ENCODE measurements around the gene TRIM52. TPM values are rescaled to one million over a fixed set of nuclear protein-coding genes. Genes with fewer than 3 reads are reported as not detected.

Gene TRIM52
- total and polyA plus RNA-seq, 9 of the 15 experiments (the other 6 are each of a cell fraction or from before 2014, with no cell fraction given) = 3.3 to 21.9 (median 13.5) TPM

DNA sequence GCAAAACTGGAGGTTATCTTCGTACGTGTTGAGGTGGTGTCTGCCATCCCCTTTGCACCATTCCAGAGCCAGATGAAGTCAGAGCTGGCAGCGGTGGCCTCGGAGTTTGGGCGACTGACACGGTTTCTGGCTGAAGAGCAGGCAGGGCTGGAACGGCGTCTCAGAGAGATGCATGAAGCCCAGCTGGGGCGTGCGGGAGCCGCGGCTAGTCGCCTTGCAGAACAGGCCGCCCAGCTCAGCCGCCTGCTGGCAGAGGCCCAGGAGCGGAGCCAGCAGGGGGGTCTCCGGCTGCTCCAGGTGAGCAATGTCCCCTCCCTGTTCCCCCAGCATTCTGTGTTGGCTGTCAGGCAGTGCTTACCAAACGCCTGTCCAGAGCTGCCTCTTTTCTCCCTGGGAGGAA is 28.4 kb downstream of the TRIM52 start:
- Histone ChIP-seq H3K79me2 (ENCODE audit: control insufficient read depth, insufficient read depth, low read length) (peaks cover 5% of the 10 kb centered on the region; the same call in 1 of the 3 replicates), H3K27ac (ENCODE audit: extremely low read depth, low read depth, low read length) (no peak overlapping the region), H4K20me1 (replicated peaks; ENCODE audit: control insufficient read depth, insufficient read depth, low read length) (peaks cover 21% of the 10 kb centered on the region), H3K27me3 (ENCODE audit: control insufficient read depth in 2 of 2, insufficient read depth in 2 of 2, low read length in 2 of 2) (no peaks in the 10 kb centered on the region), H3K36me3 (ENCODE audit: control insufficient read depth, insufficient read depth, low read length) (peaks cover 87% of the 10 kb centered on the region), H3K4me1 (replicated peaks in 1 of 2; ENCODE audit: control insufficient read depth in 2 of 2, insufficient read depth in 2 of 2, low read length in 2 of 2) (peaks cover 0 to 9% of the 10 kb centered on the region in 2 experiments; a peak in 2 of 5 replicates), H3K4me3 (no peak overlapping the region), H3K4me2 (ENCODE audit: insufficient read depth, low read length) (no peak overlapping the region), H3K9ac (ENCODE audit: insufficient read depth in 1 of 2, low read depth in 2 of 2, low read length in 2 of 2) (no peak overlapping the region), H3K9me3 (replicated peaks; ENCODE audit: control insufficient read depth, insufficient read depth, low read depth, low read length) (no peaks in the 10 kb centered on the region), H3K9me1 (ENCODE audit: control insufficient read depth, insufficient read depth, low read length) (peaks cover 3% of the 10 kb centered on the region), H2AFZ (ENCODE audit: low read depth, low read length) (no peak overlapping the region)
- ChIA-PET CTCF (ENCODE audit: low intra/inter-chr PET ratio) (no interaction called here), POLR2A (interaction anchor here (0.6 to 5.3 kb wide), 5 partner anchors 7 to 41 kb away, joined by 3 to 55 read pairs (median 3); partner anchors contain the start of genes RACK1 and TRIM41)
- in situ Hi-C loops (cut with MboI) = no loop called here
- BruUV-seq (replicated peaks) = no TSS peak
- TF ChIP-seq SMC3 (conservative IDR thresholded peaks at IDR 0.05; ENCODE audit: insufficient read depth, low read depth, low read length) (no peak), RBFOX2 (IDR thresholded peaks at IDR 0.05; ENCODE audit: low read depth, low read length) (peak; percentile 35; the same call in 1 of the 2 replicates), POLR2G (IDR thresholded peaks at IDR 0.05; ENCODE audit: low read depth, low read length) (peak; percentile 58), ZBTB43 (CRISPR knock-in tag; IDR thresholded peaks at IDR 0.05) (no peak), FOXM1 (IDR thresholded peaks at IDR 0.05; ENCODE audit: low read depth) (no peak), FOXM1 (CRISPR knock-in tag; IDR thresholded peaks at IDR 0.05; ENCODE audit: low read depth) (no peak)
- TF ChIP-seq, protein P1, sequence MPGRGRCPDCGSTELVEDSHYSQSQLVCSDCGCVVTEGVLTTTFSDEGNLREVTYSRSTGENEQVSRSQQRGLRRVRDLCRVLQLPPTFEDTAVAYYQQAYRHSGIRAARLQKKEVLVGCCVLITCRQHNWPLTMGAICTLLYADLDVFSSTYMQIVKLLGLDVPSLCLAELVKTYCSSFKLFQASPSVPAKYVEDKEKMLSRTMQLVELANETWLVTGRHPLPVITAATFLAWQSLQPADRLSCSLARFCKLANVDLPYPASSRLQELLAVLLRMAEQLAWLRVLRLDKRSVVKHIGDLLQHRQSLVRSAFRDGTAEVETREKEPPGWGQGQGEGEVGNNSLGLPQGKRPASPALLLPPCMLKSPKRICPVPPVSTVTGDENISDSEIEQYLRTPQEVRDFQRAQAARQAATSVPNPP (IDR thresholded peaks at IDR 0.05; ENCODE audit: borderline replicate concordance, insufficient read depth, insufficient read length) = no peak
- TF ChIP-seq, protein P2, sequence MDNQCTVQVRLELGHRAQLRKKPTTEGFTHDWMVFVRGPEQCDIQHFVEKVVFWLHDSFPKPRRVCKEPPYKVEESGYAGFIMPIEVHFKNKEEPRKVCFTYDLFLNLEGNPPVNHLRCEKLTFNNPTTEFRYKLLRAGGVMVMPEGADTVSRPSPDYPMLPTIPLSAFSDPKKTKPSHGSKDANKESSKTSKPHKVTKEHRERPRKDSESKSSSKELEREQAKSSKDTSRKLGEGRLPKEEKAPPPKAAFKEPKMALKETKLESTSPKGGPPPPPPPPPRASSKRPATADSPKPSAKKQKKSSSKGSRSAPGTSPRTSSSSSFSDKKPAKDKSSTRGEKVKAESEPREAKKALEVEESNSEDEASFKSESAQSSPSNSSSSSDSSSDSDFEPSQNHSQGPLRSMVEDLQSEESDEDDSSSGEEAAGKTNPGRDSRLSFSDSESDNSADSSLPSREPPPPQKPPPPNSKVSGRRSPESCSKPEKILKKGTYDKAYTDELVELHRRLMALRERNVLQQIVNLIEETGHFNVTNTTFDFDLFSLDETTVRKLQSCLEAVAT (IDR thresholded peaks at IDR 0.05) = no peak
- FAIRE-seq (no peak), DNase-seq (ENCODE audit: extremely low read depth in 1 of 4, low spot score in 3 of 4) (peak in 1 of 4 experiments; percentile 9), ATAC-seq (no peak)
- WGBS (ENCODE audit: insufficient coverage, low coverage, missing lambda C conversion rate) = 80% methylated on average over 18 of the region's 18 CpGs
- intact Hi-C loops (cut with micrococcal nuclease) = no loop called here
